Measurements from ENCODE around the gene ITPR2.
"Not testable (repeated sequence)": the region's sequence is repeated elsewhere in the genome, so short reads cannot be mapped to it uniquely, and the experiment has no call there.

ITPR2 gene

GRCh38 chr12:26698186-26698585 is 134.8 kb downstream of the ITPR2 start:
- DNase-seq = no peak

- no peak for DNase-seq
These were observed 135.8 kb downstream of the ITPR2 start for GRCh38 chr12:26697217-26697616.

GRCh38 chr12:26696613-26697092 is 136.3 kb downstream of the ITPR2 start:
- DNase-seq = no peak

GRCh38 chr12:26696048-26696612 is 136.9 kb downstream of the ITPR2 start:
- DNase-seq = no peak

GRCh38 chr12:26694402-26694801 is 138.6 kb downstream of the ITPR2 start:
- no peak for DNase-seq

- no peak for DNase-seq
These were observed 140.6 kb downstream of the ITPR2 start for GRCh38 chr12:26692407-26692806.

- peak; percentile 99 for DNase-seq
These were observed 141.6 kb downstream of the ITPR2 start for GRCh38 chr12:26691234-26691970.

- no peak for DNase-seq
These were observed 142.4 kb downstream of the ITPR2 start for GRCh38 chr12:26690601-26691000.

- no peak for DNase-seq
These were observed 143.6 kb downstream of the ITPR2 start for GRCh38 chr12:26689281-26689841.

GRCh38 chr12:26688344-26688904 is 144.6 kb downstream of the ITPR2 start:
- no peak for DNase-seq

- no peak for DNase-seq
These were observed 146.6 kb downstream of the ITPR2 start for GRCh38 chr12:26686408-26686807.

- no peak for DNase-seq
These were observed 148.9 kb downstream of the ITPR2 start for GRCh38 chr12:26684101-26684500.

GRCh38 chr12:26683443-26683842 is 149.6 kb downstream of the ITPR2 start:
- DNase-seq = no peak

- DNase-seq = no peak
These were observed 152.1 kb downstream of the ITPR2 start for GRCh38 chr12:26680727-26681455.

- DNase-seq = no peak
These were observed 154.0 kb downstream of the ITPR2 start for GRCh38 chr12:26678697-26679660.

GRCh38 chr12:26671487-26671886 is 161.5 kb downstream of the ITPR2 start:
- not testable (repeated sequence) for DNase-seq

GRCh38 chr12:26668847-26669246 is 164.1 kb downstream of the ITPR2 start:
- no peak for DNase-seq

- no peak for DNase-seq
These were observed 164.8 kb downstream of the ITPR2 start for GRCh38 chr12:26668230-26668629.

GRCh38 chr12:26666286-26666685 is 166.7 kb downstream of the ITPR2 start:
- no peak for DNase-seq

GRCh38 chr12:26661399-26661798 is 171.6 kb downstream of the ITPR2 start:
- no peak for DNase-seq

GRCh38 chr12:26659930-26660329 is 173.1 kb downstream of the ITPR2 start:
- DNase-seq = no peak

- DNase-seq = no peak
These were observed 174.0 kb downstream of the ITPR2 start for GRCh38 chr12:26658991-26659390.
